Neural progenitor cell (in vitro differentiated cells): ENCODE results near the gene EGLN3.

Source experiments
- EZH2 ChIP-seq: fragments of 200-600 bp; sonication (generic); IDR thresholded peaks from 2 replicates; pipeline ENCODE4 v1.6.1; 2017; ENCODE audit warnings: antibody characterized with exemption, mild to moderate bottlenecking, moderate library complexity
- TF ChIP-seq, protein P1 (sequence below): fragments of 200-600 bp; sonication (generic); IDR thresholded peaks from 2 replicates; pipeline ENCODE4 v1.5.1; 2017; ENCODE audit warnings: antibody characterized with exemption, mild to moderate bottlenecking

GRCh38 chr14:33891700-33892099, 59.2 kb downstream of the EGLN3 start:
- TF ChIP-seq, protein P1, sequence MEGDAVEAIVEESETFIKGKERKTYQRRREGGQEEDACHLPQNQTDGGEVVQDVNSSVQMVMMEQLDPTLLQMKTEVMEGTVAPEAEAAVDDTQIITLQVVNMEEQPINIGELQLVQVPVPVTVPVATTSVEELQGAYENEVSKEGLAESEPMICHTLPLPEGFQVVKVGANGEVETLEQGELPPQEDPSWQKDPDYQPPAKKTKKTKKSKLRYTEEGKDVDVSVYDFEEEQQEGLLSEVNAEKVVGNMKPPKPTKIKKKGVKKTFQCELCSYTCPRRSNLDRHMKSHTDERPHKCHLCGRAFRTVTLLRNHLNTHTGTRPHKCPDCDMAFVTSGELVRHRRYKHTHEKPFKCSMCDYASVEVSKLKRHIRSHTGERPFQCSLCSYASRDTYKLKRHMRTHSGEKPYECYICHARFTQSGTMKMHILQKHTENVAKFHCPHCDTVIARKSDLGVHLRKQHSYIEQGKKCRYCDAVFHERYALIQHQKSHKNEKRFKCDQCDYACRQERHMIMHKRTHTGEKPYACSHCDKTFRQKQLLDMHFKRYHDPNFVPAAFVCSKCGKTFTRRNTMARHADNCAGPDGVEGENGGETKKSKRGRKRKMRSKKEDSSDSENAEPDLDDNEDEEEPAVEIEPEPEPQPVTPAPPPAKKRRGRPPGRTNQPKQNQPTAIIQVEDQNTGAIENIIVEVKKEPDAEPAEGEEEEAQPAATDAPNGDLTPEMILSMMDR: no peak
- no peak for TF ChIP-seq EZH2
